AML-193 (cell line): ENCODE measurements around the gene PLCL1.
A peak's percentile ranks its signal among the peaks of the same experiment; 100 is the strongest.

Source experiments
- DNase-seq, 2 experiments: peaks; one replicate each; lab custom pipeline; 2025; lab: John Stamatoyannopoulos, UW

The PLCL1 gene

GRCh38 chr2:198060277-198060676 lies 255.9 kb downstream of the PLCL1 start:
- no peak for DNase-seq

GRCh38 chr2:198062826-198063225 lies 258.4 kb downstream of the PLCL1 start:
- DNase-seq = no peak

GRCh38 chr2:198063242-198063641 lies 258.8 kb downstream of the PLCL1 start:
- DNase-seq = no peak

GRCh38 chr2:198065322-198065721 lies 260.9 kb downstream of the PLCL1 start:
- no peak for DNase-seq

GRCh38 chr2:198066597-198066996 lies 262.2 kb downstream of the PLCL1 start:
- no peak for DNase-seq

- no peak for DNase-seq
Observed at GRCh38 chr2:198072655-198073054, 268.3 kb downstream of the PLCL1 start.

- DNase-seq = no peak
Observed at GRCh38 chr2:198073253-198073652, 268.9 kb downstream of the PLCL1 start.

- DNase-seq = no peak
Observed at GRCh38 chr2:198077477-198077876, 273.1 kb downstream of the PLCL1 start.

GRCh38 chr2:198080879-198081765 lies 276.7 kb downstream of the PLCL1 start:
- no peak for DNase-seq

GRCh38 chr2:198084156-198084555 lies 279.8 kb downstream of the PLCL1 start:
- DNase-seq = no peak

- peak; percentile 13 to 41 for DNase-seq
Observed at GRCh38 chr2:198096002-198096401, 291.6 kb downstream of the PLCL1 start.

GRCh38 chr2:198096965-198097364 lies 292.6 kb downstream of the PLCL1 start:
- no peak for DNase-seq

GRCh38 chr2:198097630-198098029 lies 293.2 kb downstream of the PLCL1 start:
- no peak for DNase-seq

GRCh38 chr2:198098386-198098785 lies 294.0 kb downstream of the PLCL1 start:
- DNase-seq = no peak

GRCh38 chr2:198098918-198099317 lies 294.5 kb downstream of the PLCL1 start:
- DNase-seq = no peak

GRCh38 chr2:198100346-198100745 lies 296.0 kb downstream of the PLCL1 start:
- no peak for DNase-seq

GRCh38 chr2:198101688-198102087 lies 297.3 kb downstream of the PLCL1 start:
- no peak for DNase-seq

GRCh38 chr2:198102120-198102519 lies 297.7 kb downstream of the PLCL1 start:
- no peak for DNase-seq

- DNase-seq = no peak
Observed at GRCh38 chr2:198102856-198103255, 298.5 kb downstream of the PLCL1 start.

- peak; percentile 93 to 96 for DNase-seq
Observed at GRCh38 chr2:198106621-198107385, 302.4 kb downstream of the PLCL1 start.

- DNase-seq = no peak
Observed at GRCh38 chr2:198113316-198113715, 308.9 kb downstream of the PLCL1 start.

- DNase-seq = no peak
Observed at GRCh38 chr2:198114064-198114463, 309.7 kb downstream of the PLCL1 start.

- DNase-seq = no peak
Observed at GRCh38 chr2:198115201-198115600, 310.8 kb downstream of the PLCL1 start.
